Measurements from ENCODE around the gene ST8SIA1.

DNA sequence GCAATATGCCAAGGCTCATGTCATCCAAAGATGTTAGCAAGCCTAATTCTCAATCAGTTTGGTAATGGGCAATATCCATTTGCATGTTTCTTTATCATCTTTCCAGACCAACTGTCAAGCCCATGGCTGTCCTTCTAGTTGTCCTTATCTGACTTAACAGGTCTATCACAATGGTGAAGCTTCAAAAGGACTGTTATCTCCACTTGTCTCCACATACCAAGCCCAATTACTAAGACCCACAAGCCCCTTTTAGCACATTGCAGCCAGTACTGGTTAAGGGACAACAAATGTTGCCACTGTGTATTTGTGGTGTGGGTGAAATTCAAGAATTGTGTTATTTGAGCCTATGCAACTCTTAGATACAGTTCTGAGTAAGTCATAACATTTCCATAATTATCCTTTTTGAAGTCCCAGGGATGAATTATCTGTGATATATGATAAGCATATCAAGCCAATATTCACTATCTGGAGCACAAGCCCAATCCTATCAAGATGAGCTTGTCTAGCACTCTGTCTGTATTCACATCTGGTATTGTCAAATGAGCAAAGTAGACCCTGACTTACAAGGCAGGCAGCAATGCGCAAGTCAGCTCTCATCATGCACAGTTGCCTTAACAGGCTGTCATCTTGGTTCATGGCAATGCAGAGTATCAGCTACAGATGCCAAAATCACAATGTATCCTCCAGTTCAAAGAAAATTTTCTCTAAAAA, 19.3 kb upstream of the ST8SIA1 start:
- TF ChIP-seq, protein P1, sequence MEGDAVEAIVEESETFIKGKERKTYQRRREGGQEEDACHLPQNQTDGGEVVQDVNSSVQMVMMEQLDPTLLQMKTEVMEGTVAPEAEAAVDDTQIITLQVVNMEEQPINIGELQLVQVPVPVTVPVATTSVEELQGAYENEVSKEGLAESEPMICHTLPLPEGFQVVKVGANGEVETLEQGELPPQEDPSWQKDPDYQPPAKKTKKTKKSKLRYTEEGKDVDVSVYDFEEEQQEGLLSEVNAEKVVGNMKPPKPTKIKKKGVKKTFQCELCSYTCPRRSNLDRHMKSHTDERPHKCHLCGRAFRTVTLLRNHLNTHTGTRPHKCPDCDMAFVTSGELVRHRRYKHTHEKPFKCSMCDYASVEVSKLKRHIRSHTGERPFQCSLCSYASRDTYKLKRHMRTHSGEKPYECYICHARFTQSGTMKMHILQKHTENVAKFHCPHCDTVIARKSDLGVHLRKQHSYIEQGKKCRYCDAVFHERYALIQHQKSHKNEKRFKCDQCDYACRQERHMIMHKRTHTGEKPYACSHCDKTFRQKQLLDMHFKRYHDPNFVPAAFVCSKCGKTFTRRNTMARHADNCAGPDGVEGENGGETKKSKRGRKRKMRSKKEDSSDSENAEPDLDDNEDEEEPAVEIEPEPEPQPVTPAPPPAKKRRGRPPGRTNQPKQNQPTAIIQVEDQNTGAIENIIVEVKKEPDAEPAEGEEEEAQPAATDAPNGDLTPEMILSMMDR (IDR thresholded peaks at IDR 0.05; ENCODE audit: insufficient read depth, low read depth, low read length) = no peak
- no peak for TF ChIP-seq EZH2 (IDR thresholded peaks at IDR 0.05; ENCODE audit: insufficient read depth, low read length)
